PC-3 (cell line): ENCODE data around the gene DLGAP1.

ENCODE experiments used
- EZH2 ChIP-seq: fragments of 300-600 bp; sonication (generic); IDR thresholded peaks from one replicate; pipeline ENCODE4 v1.6.1; 2017; ENCODE audit warnings: antibody characterized with exemption, mild to moderate bottlenecking, low read length; ENCODE audit not compliant: unreplicated experiment
- EZH2phosphoT487 ChIP-seq: fragments of 300-600 bp; sonication (generic); IDR thresholded peaks from 2 replicates; pipeline ENCODE4 v1.6.1; 2018; ENCODE audit warnings: mild to moderate bottlenecking, antibody characterized with exemption, low read length, borderline replicate concordance
- TF ChIP-seq, protein P1 (sequence below): fragments of 300-600 bp; sonication (generic); conservative IDR thresholded peaks from 2 replicates; pipeline ENCODE4 v1.5.1; 2017; ENCODE audit warnings: antibody characterized with exemption, low read depth, mild to moderate bottlenecking, low read length

DNA sequence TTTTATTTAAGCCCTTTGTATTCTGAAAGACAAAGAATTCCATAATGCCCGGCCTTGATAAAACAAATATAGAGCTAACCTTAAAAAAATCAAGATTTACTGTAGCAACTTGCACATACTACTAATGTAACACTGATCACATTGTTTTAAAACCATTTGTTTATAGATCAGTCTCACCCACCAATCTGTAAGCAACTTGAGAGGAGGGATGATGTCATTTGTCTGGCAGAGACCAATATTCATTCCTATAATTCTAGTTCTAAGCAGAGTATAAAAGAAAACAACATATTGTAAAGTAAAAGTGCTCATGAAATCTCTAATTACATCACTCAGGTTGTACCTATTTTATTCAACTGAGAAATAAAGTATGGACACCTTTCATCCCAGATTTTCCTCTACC is 624.5 kb downstream of the DLGAP1 start:
- TF ChIP-seq, protein P1, sequence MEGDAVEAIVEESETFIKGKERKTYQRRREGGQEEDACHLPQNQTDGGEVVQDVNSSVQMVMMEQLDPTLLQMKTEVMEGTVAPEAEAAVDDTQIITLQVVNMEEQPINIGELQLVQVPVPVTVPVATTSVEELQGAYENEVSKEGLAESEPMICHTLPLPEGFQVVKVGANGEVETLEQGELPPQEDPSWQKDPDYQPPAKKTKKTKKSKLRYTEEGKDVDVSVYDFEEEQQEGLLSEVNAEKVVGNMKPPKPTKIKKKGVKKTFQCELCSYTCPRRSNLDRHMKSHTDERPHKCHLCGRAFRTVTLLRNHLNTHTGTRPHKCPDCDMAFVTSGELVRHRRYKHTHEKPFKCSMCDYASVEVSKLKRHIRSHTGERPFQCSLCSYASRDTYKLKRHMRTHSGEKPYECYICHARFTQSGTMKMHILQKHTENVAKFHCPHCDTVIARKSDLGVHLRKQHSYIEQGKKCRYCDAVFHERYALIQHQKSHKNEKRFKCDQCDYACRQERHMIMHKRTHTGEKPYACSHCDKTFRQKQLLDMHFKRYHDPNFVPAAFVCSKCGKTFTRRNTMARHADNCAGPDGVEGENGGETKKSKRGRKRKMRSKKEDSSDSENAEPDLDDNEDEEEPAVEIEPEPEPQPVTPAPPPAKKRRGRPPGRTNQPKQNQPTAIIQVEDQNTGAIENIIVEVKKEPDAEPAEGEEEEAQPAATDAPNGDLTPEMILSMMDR, result no peak
- TF ChIP-seq EZH2phosphoT487 (no peak), EZH2 (no peak)
